ENCODE data around the gene ICOS. TPM values are rescaled to one million over a fixed set of nuclear protein-coding genes. Genes with fewer than 3 reads are reported as not detected.

ICOS gene
- total and polyA plus RNA-seq, 10 of the 15 experiments (the other 5 are each of a cell fraction or from before 2014, with no cell fraction given), result 0.47 to 36.0 (median 0.87) TPM

DNA sequence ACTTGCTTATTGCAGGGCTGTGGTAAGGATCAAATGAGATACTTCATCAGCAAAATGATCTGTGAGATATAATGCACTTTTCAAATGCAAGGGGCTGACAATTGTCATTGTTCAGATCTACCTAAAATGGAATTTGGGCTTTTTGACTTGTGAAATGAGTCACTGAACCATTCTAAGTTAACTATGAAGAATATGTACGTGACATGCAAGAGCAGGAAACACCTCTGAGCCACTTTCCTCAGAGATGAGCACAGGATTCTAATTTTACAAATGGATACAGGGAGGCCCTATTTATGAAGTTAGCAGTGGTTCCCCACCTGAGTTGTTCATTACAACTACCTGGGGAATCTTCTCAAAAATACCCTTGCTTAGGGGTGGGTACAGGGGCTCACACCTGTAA lies 42.3 kb upstream of the ICOS start:
- Histone ChIP-seq H3K9ac (ENCODE audit: control insufficient read depth, insufficient read depth, low read length) (no peak overlapping the region), H3K9me3 (replicated peaks; ENCODE audit: control insufficient read depth, insufficient read depth, low read length) (no peaks in the 10 kb centered on the region), H3K27ac (ENCODE audit: control insufficient read depth, insufficient read depth) (no peak overlapping the region), H3K4me1 (ENCODE audit: control insufficient read depth, insufficient read depth, low read length) (no peaks in the 10 kb centered on the region), H3K27me3 (replicated peaks in 1 of 2; ENCODE audit: control insufficient read depth in 2 of 2, insufficient read depth in 2 of 2, low read length in 1 of 2) (no peaks in the 10 kb centered on the region; a peak in 1 of 4 replicates), H4K20me1 (ENCODE audit: control insufficient read depth, insufficient read depth) (0 out of 2 replicates have a peak, but pooled peaks cover 3% of the 10 kb centered on the region), H3K79me2 (ENCODE audit: control insufficient read depth, insufficient read depth, low read length) (no peaks in the 10 kb centered on the region), H3K36me3 (ENCODE audit: control insufficient read depth in 2 of 2, insufficient read depth in 2 of 2, low read length in 1 of 2) (no peaks in the 10 kb centered on the region), H2AFZ (ENCODE audit: control insufficient read depth, low read depth, low read length) (no peak overlapping the region), H3K4me3 (no peak overlapping the region), H3K4me2 (ENCODE audit: control insufficient read depth, insufficient read depth) (no peak overlapping the region)
- TF ChIP-seq SREBF1 (IDR thresholded peaks at IDR 0.05; ENCODE audit: low read length) (no peak), ASH2L (IDR thresholded peaks at IDR 0.05; ENCODE audit: borderline replicate concordance, low read depth) (no peak), CREB1 (IDR thresholded peaks at IDR 0.05; ENCODE audit: low read depth) (no peak), LARP7 (IDR thresholded peaks at IDR 0.05) (no peak), NFYA (IDR thresholded peaks at IDR 0.05; ENCODE audit: borderline replicate concordance, low read depth, low read length) (no peak), NR2C1 (IDR thresholded peaks at IDR 0.05) (no peak), ETV6 (conservative IDR thresholded peaks at IDR 0.05 in 1 of 2, IDR thresholded peaks at IDR 0.05 in 1 of 2; ENCODE audit: borderline replicate concordance in 1 of 2, low read depth in 1 of 2) (no peak), JUND (IDR thresholded peaks at IDR 0.05; ENCODE audit: low read depth, low read length) (no peak), NFIC (IDR thresholded peaks at IDR 0.05; ENCODE audit: low read depth, low read length) (no peak), EED (IDR thresholded peaks at IDR 0.05; ENCODE audit: low read depth) (no peak), SP1 (IDR thresholded peaks at IDR 0.05; ENCODE audit: low read depth, low read length) (no peak), MTA2 (IDR thresholded peaks at IDR 0.05; ENCODE audit: low read depth) (no peak)
- TF ChIP-seq, protein P1, sequence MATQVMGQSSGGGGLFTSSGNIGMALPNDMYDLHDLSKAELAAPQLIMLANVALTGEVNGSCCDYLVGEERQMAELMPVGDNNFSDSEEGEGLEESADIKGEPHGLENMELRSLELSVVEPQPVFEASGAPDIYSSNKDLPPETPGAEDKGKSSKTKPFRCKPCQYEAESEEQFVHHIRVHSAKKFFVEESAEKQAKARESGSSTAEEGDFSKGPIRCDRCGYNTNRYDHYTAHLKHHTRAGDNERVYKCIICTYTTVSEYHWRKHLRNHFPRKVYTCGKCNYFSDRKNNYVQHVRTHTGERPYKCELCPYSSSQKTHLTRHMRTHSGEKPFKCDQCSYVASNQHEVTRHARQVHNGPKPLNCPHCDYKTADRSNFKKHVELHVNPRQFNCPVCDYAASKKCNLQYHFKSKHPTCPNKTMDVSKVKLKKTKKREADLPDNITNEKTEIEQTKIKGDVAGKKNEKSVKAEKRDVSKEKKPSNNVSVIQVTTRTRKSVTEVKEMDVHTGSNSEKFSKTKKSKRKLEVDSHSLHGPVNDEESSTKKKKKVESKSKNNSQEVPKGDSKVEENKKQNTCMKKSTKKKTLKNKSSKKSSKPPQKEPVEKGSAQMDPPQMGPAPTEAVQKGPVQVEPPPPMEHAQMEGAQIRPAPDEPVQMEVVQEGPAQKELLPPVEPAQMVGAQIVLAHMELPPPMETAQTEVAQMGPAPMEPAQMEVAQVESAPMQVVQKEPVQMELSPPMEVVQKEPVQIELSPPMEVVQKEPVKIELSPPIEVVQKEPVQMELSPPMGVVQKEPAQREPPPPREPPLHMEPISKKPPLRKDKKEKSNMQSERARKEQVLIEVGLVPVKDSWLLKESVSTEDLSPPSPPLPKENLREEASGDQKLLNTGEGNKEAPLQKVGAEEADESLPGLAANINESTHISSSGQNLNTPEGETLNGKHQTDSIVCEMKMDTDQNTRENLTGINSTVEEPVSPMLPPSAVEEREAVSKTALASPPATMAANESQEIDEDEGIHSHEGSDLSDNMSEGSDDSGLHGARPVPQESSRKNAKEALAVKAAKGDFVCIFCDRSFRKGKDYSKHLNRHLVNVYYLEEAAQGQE (IDR thresholded peaks at IDR 0.05; ENCODE audit: low read depth, low read length), result no peak
- TF ChIP-seq, protein P2, sequence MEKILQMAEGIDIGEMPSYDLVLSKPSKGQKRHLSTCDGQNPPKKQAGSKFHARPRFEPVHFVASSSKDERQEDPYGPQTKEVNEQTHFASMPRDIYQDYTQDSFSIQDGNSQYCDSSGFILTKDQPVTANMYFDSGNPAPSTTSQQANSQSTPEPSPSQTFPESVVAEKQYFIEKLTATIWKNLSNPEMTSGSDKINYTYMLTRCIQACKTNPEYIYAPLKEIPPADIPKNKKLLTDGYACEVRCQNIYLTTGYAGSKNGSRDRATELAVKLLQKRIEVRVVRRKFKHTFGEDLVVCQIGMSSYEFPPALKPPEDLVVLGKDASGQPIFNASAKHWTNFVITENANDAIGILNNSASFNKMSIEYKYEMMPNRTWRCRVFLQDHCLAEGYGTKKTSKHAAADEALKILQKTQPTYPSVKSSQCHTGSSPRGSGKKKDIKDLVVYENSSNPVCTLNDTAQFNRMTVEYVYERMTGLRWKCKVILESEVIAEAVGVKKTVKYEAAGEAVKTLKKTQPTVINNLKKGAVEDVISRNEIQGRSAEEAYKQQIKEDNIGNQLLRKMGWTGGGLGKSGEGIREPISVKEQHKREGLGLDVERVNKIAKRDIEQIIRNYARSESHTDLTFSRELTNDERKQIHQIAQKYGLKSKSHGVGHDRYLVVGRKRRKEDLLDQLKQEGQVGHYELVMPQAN (conservative IDR thresholded peaks at IDR 0.05), result no peak
- RAD21 ChIA-PET (ENCODE audit: unreplicated experiment), result no interaction called here
- in situ Hi-C loops (cut with MboI) (no loop called here), intact Hi-C loops (cut with micrococcal nuclease; ENCODE audit: unreplicated experiment) (no loop called here)
- POLR2A ChIA-PET, result no interaction called here
- FAIRE-seq (no peak), DNase-seq (ENCODE audit: low read depth, low spot score) (no peak), ATAC-seq (no peak)
- SMC1A ChIA-PET (ENCODE audit: uncharacterized antibody, unreplicated experiment), result no interaction called here
- BruUV-seq (replicated peaks), result no TSS peak
- 0% methylated on average over 1 of the region's 1 CpG for WGBS (ENCODE audit: insufficient coverage, insufficient replicate concordance, low lambda C conversion rate, missing lambda C conversion rate)
- CTCF ChIA-PET, result no interaction called here

All from GM12878 (cell line).